HG02588 (cell line): ENCODE measurements around the gene SLC7A11.
"Not testable (repeated sequence)": the region's sequence is repeated elsewhere in the genome, so short reads cannot be mapped to it uniquely, and the experiment has no call there.

Experiments
- ATAC-seq: cut with Tn5 transposase; IDR thresholded peaks from one replicate; pipeline ENCODE4 v1.9.1; 2021; ENCODE audit warnings: mild to moderate bottlenecking, moderate library complexity; ENCODE audit not compliant: unreplicated experiment

Gene SLC7A11

DNA sequence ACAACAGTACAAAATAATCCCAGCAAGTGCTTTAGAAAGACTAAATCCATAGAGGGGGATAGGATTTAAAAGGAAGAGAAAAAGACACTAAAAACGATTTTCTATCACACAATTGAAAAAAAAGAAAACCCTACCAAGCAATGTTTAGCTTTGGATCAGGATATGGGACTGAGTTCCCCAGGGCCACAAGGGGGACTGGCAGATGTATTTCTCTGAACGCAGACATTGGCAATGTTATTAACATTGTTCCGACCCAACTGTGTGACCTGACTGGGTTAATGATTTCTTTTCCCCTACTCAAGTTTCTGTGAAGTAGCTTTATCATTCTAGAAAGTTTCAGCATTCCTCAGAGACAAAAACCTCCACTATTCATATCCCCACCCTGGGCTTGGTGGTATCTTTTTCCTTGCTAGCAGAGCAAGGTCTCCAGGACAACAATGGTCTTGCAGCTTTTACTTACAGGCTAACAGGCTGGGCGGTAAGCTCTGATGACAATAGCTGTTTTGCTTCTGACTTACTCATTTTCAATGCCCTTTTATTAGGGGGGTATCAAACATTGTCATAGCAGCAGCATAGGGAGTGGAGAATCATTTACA is 25.8 kb downstream of the SLC7A11 start:
- ATAC-seq: no peak

DNA sequence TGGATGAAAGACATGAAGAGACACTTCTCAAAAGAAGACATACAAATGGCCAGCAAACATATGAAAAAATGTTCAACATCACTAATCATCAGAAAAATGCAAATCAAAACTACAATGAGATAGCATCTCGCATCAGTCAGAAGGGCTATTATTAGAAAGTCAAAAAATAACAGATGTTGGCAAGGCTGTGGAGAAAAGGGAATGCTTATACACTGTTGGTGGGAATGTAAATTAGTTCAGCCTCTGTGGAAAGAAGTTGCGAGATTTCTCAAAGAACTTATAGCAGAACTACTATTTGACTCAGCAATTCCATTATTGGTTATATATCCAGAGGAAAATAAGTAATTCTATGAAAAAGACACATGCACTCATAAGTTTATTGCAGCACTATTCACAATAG is 31.6 kb downstream of the SLC7A11 start:
- not testable (repeated sequence) for ATAC-seq

DNA sequence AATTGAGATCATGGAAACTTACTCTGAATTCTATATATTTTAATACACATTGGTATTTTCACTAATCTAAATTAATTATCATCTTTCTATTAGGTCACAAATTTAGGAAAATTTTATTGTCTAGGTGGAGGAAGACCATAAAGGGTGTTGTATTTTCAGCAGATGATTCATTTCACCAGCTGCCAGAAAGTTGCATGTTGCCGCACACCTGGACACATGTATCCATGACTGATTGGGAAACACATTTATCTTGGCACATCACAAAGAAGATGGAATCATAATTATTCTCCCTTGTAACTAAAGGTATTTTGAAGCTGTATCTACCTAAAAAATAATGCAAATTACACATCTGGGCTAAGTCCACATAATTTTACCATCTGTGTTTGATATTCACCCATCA is 33.1 kb downstream of the SLC7A11 start:
- ATAC-seq: no peak

DNA sequence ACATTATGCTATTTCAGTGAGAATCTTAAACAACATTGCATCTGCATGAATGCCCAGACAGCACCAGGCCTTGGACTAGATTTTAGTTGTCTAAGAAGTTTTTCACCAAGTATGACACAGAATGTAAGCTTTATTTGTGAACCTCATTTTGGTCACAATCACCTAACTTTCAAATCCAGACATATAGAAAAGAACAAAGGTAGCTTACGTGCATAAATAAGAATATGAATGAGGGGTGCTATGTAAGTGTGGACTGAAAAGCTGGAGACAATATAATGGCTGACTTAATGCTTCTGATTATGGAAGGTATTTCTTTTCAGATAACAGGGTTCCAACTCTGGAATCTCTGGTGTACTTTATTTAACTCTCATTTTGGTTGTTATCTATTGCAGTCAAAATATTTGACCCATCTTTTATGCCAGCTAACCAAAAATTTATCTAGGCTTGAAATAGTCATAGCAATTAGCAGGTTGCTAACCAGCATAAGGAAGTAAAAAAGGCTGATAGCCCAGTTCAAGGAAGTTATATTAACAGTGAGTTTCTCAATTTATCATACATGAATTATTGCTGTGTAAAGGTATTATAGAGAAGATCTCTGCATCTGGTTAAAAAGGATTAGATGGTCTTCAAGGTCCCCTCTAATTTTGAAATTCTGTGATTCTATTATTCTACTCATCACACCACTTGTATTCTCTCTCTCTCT is 36.5 kb downstream of the SLC7A11 start:
- no peak for ATAC-seq

DNA sequence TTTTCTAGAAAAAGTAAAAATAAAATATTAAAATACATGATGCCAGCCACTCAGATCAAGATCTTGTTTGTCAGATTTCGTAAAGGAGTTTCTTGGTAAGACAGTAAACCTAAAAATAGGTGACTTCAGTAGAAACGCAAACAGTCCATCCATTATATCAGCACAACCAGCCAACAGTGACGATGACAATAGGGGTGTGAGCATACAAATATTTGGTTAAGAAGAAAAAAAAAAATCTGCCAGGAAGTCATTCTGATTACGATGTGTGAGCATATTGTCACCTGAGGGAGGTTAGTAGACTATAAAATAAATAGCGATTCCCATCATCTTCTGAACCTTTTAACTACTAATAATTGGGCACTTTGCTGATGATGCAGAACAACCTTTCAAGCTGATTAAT is 37.6 kb downstream of the SLC7A11 start:
- ATAC-seq: no peak

DNA sequence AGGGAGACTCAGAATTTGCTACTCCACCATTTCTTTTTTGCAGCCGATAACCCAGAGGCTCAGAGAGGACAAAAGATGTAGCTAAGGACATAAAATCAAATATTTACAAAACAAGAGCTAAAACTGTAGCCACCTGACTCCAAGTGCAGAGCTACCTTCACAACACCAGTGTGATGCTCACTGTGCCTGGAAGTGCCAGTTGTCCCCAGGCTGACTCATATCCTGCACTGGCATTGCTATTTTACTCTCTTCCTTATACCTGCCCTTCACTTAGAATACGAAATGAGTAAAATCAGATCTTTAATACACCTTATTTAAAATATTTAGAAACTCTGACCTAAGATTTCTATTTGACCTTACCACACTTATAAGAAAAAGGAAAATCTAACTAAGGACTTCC is 39.5 kb downstream of the SLC7A11 start:
- no peak for ATAC-seq

DNA sequence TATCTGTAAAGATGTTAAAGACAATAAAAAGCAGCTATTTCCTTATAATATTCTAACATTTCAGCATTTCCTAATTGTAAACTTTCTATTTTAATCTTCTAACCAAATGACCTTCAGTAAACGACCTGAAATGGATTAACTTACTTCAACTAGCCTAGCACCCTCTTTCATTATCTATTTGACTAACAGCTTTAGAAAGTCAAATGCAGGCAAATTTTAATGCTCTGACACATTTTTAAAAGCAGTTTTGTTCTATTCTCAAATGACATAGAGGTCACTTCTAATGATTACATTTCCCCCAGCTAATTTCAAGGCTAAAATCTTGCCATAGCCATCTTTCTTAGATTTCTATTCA is 41.9 kb downstream of the SLC7A11 start:
- peak; percentile 40 for ATAC-seq

DNA sequence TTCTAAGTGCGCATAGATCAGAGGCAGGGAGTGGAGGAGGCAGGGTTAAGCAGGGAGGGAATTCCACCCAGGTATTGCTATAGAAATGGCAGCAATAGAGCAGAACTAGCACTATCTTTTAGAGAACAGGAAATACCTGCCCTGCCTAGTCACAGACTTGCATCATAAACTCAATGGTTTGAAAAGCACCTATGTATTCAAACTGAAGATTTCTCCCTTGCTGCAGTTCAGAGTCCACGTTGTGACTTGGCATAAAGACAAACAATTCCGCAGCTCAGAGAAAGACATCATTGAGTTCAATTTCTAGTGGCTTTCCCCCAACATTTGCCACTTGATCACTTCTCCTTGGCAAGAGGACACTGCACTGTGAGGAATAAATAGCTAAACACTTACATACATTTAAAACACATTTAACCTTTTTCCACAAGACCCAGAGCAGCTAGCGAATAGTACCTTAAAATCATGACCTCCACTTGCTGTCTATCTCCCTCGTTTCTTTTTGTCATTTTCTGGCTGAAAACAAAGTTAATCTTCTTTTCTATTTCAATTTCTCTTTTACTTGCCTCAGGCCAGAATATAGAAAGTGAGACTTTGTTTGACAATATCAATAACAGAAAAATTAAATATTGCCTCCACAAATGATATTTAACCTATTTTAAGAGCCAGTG is 42.4 kb downstream of the SLC7A11 start:
- peak; percentile 61 for ATAC-seq

DNA sequence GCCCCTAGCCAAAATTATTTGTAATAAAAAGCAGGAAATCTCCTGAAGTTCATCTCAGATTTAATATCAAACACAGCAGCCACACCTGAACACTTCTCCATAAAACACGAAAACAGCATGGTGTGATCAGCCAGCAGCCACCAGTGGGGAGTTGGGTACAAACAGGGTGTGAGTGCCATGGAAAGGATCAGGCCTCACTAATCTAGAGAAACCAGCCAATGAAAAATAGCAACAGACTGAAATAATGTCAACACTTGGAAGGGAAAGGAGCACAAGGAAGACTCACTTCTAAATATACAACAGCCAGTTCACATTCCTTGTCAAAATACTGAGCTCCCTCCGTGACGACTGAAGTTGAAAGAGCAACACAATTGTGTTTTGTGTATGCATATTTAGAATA is 46.0 kb downstream of the SLC7A11 start:
- ATAC-seq: no peak

DNA sequence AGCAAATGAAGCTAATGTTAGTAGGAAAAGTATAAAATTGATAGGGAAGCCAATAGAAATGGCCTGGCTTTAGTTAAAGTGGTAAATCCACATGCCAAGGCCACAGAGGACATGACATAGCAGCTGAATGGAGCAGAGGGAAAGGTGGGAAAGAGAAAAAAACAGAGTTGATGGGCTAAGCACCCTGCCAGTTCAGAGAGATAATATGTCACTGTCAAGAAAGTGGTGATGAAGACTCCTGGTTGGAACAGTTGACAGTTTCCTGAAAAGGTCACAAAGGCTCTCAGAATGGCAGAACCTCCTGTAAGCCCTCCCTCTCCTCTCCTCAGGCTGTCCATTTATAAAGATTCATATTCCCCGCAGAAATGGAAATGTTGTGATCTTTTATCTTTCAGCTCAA is 48.2 kb downstream of the SLC7A11 start:
- ATAC-seq: no peak

DNA sequence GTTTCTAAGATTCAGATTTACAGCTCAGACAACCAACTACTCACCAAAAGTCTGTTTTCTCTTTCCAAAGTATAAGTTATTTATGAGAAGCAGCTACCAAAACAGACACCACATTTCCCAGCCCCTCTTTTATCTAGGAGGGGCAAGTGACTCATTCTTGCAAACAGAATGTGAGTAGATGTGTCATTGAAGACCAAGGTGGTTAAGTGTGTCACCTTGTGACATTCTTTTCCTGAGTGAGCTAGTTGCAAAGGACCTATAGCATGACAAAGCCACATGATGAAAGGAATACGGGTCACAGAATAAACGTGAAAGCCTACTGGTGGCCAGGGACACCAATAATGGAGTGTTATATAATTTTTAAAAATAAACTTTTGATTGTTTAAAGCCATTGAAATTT is 50.0 kb downstream of the SLC7A11 start:
- peak; percentile 26 for ATAC-seq

DNA sequence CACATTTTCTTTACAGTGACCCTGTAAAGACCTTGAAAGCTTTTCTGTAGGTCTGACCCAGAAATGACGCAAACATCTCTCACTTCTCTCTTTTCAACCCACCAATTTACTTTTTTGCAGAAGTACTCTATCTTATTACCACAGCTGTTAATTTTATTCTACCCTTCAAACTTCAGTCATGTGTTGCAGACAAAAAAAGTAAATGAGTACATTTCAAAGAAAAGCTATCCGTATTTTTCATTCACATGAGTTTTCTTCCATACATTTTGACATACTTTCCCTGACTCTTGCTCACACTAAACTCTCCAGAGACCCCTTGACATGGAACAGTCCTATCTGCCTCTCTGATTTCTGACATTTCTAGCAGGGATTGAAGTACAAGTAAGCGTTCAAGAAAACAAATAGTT is 51.7 kb downstream of the SLC7A11 start:
- ATAC-seq: peak; percentile 99

DNA sequence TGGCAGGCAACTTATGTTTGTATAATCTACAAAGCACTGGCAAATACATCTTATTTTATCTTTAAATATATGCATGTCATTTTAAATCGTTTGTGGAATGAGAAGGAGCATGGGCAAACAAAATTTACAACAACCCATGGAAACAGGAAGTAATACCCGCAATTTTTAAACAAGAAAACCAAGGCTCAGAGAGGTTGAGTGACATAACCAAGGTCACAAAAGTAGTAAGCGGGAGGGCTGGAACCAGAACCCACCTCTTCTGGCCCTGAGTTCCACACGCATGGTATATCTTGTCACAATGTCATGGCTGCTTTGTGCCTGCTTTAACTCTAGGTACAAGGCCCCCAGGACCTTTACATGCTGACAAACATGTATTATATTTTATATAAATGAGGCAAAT is 52.9 kb downstream of the SLC7A11 start:
- no peak for ATAC-seq

DNA sequence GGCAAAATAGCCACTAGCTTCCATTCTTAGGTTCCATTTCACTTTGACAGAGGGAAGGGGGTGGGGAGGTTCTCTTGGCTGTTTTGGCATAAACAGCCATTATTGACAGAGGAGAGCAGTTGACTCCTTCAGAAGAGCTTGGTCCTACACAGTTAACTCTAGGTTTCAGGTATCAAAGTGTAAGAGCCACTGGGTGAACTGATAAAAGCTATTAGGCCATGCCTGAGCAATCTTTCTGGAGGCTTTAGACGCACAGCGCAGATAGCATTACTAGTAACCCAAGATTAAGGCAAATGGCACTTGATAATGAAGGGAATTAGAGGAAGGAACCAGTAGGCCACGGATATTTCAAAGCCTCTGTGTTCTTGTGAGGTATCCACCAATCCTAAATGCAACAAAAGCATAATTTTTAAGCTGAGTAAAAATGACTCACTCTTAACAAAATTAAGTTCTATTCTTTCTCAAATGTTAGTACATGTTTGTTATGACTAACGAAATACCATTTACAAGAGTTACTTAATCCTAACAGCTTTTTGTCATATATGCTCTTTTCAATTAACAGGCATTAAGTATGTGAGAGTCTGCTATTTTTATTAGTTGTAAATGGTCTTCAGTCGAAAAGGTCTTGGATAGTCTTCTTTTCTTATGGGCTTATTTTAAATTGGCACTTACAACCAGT is 53.6 kb downstream of the SLC7A11 start:
- no peak for ATAC-seq

DNA sequence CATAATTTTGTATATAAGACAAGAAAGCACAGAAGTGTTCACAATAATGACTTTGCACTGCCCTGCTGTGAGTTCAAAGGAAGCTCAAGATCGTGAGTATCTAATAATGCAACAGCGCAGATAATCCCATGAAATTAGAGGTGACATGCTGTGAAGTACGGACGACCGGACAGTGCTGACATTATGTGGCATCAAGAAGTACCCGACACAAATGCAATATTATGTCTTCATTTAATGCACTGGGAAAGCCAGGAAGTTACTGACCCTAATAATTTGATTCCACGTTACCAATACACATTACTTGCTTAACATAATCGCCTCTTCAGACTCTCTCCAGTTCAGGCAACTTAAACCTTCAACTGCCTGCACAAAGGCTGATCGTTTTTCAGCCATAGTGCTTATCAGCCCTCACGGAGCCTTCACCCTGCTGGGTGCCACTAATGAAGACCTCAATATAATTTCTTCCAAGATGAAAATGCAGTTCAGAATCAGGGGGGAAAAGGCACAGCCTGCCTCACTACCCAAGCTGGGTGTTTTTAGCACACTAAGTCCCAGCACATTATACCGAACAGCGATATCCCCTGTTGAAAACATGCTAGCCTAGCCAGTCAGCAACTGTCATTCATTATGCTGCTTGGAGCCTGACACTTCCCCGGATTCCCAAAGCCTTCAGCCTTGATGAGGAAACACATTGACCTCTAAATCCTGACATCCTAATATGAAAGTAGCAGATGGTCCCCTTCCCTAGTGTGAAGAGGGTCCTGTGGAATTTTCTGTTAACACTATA is 56.1 kb downstream of the SLC7A11 start:
- ATAC-seq: no peak

DNA sequence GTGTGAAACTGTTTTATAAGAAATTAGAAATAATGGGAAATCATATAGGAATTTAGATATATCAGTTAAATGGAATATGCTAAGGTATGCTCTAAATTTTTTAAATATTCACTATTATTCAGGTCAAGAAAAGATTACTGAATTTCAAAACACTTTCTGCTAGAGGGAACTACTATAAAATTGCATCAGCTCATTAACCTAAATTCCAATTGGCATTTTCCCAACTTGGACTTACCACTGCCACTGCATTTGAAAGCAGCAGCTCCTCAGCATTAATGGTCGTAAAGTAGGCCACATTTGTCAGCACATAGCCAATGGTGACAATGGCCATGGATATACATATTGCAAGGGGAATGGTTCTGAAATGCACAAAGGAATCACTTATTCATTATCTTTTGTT is 57.3 kb downstream of the SLC7A11 start:
- ATAC-seq: no peak

DNA sequence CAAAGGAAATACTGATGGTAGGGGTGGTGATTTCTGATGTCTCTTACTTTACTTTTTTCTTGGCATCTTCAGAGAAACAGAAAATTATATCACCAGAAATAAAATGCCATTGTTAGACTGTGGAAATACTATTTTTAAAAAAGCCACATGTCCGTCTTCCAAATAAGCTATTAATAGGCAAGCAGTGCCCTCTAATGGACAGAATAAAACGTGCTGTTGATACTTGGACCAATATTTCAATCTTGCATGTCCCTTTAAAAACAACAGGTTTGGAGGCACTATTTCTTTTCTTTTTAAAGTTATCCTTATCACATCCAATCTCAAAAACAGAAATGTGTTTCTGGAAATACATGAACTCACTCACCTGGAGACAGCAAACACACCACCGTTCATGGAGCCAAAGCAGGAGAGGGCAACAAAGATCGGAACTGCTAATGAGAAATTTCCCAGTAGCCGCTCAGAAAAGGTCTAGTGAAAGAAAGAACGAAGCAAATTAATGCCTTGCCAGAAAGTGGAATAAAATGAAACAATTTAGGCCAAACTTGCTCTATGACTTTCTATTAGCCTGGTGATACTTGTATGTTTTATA is 59.2 kb downstream of the SLC7A11 start:
- ATAC-seq: no peak

DNA sequence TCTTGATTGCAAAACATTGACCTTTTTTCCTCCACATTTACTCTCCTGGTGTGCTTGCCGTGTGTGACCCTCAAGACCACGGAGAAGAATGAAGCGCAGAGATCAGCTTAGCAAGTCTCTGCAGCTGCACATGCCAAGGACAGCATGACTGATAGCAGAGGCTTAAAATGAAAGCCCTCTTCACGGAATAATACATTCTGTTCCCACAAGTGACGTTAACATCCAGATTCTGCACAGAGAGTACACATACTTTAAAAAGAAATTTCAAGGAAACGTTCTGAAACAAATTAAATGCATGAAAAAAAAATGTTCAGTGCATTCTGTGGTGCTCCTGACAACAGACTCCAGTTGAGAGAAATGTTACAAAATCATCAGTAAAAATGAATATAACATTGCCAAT is 60.9 kb downstream of the SLC7A11 start:
- no peak for ATAC-seq

DNA sequence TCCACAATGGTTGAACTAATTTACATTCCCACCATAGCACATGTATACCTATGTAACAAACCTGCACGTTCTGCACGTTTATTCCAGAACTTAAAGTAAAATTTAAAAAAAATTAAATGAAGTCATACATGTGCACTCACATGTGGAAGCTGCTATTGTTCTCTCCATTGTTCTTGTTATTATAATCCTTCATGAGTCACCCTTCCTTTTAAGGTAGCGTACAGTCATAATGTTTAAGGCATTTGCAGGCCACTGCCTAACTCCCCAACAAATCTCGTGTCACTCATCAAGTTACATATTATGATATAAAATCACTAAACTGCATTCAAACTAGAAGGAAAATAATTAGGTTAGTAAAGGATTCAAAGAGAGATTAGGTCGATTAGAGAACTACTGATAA is 63.6 kb downstream of the SLC7A11 start:
- no peak for ATAC-seq

DNA sequence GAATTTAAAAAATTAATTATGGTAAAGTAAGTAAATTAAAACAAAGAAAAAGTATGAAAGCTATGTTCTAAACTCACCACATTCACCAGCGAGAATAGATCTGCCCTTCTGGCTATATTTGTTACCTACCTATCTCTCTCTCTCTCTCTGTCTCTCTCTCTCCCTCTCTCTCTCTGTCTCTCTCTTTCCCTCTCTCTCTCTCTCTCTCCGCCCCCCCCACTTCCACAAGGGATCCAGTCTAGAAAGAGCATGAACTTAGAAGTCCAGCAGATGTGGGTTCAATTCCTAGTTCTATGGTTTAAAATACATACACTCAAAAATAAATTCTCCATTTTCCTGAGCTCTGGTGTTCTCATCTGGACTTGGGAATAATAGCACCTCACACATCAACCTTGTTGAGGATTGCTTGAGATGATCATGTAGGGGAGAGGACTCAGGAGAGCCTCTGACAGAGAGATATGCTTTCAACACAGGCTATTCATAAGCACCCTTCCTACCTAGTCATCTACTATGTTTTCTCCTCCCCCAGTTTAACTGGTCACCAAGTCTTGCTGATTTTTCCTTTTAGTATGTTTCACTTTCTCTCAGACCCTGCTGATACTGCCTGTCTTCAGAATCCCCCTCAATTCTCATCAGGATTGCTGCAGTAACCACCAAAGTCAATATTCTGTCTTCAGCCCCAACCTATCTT is 64.7 kb downstream of the SLC7A11 start:
- ATAC-seq: no peak
